ENCODE data around the gene LAMC3.

DNA sequence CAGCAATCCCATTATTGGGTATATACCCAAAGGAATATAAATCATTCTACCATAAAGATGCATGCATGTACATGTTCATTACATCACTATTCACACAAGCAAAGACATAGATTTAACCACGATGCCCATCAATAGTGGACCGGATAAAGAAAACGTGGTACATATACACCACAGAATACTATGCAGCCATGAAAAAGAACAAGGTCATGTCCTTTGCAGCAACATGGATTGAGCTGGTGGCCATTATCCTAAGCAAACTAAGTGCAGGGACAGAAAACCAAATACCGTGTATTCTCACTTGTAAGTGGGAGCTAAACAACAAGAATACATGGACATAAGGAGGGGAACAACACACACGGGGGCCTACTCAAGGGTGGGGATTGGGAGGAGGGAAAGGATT lies 33.8 kb upstream of the LAMC3 start:
- no peak for TF ChIP-seq CTCF (conservative IDR thresholded peaks at IDR 0.05; ENCODE audit: low read depth, low read length)
- TF ChIP-seq EZH2 (IDR thresholded peaks at IDR 0.05; ENCODE audit: low read length, unreplicated experiment), result no peak
- no peak for TF ChIP-seq EZH2phosphoT487 (IDR thresholded peaks at IDR 0.05; ENCODE audit: borderline replicate concordance, low read length)
